GM12873 (cell line): ENCODE data around the gene FOSL1.

ENCODE experiments used
- TF ChIP-seq, protein P1 (sequence below): IDR thresholded peaks from 2 replicates; pipeline ENCODE4 v1.5.1; 2012; ENCODE audit warnings: low read depth, mild to moderate bottlenecking, moderate library complexity, low read length, control low read depth; ENCODE audit not compliant: insufficient read depth; ENCODE audit errors: missing control alignments

FOSL1 gene

DNA sequence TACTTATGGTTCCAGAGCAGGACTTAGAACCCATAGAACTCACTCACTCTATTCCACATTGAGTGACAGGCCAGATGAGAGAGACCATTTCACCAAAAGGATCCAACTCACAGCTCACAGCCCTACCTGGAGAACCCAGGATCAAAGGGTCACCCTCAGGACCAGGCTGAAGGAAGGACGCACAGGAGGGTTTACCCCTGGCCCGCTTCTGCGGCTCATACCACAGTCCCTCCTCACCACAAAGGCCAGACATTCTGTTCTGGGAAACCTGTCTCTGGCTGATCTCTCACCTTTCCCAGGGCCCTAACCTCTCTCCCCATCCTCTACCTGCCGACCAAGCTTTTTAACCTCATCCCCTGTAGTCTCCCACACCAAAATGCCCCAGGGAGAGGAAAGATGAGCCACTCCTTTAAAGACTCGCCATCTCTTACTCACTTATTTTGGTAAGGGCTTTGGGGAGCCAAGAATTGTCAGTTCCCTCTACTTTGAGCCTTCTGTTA is 4.7 kb downstream of the FOSL1 start:
- TF ChIP-seq, protein P1, sequence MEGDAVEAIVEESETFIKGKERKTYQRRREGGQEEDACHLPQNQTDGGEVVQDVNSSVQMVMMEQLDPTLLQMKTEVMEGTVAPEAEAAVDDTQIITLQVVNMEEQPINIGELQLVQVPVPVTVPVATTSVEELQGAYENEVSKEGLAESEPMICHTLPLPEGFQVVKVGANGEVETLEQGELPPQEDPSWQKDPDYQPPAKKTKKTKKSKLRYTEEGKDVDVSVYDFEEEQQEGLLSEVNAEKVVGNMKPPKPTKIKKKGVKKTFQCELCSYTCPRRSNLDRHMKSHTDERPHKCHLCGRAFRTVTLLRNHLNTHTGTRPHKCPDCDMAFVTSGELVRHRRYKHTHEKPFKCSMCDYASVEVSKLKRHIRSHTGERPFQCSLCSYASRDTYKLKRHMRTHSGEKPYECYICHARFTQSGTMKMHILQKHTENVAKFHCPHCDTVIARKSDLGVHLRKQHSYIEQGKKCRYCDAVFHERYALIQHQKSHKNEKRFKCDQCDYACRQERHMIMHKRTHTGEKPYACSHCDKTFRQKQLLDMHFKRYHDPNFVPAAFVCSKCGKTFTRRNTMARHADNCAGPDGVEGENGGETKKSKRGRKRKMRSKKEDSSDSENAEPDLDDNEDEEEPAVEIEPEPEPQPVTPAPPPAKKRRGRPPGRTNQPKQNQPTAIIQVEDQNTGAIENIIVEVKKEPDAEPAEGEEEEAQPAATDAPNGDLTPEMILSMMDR = no peak

DNA sequence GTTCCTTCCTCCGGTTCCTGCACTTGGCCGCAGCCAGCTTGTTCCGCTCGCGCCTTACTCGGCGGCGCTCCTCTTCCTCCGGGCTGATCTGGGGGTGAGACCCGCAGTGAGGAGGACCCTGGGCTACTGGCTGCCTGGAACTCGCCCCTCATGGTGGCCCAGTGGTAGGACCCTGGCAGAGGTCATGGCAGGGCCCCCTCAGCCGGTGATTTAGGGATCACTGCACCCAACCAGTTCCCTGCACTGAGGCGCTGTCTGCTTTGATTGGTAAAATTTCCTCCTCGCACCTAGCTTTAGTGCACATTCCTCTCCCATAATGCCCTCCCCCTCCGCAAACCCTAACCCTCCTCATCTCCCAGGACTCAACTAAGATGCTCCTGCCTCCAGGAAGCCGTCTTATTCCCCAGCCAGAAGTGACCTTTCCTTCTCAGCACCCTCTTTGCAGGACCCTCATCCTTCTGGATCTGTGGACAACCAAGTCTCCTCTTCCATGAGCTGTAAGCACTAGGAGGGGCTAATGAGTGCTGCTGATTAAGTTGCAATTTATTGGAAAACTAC is 6.1 kb downstream of the FOSL1 start:
- TF ChIP-seq, protein P1 = no peak

DNA sequence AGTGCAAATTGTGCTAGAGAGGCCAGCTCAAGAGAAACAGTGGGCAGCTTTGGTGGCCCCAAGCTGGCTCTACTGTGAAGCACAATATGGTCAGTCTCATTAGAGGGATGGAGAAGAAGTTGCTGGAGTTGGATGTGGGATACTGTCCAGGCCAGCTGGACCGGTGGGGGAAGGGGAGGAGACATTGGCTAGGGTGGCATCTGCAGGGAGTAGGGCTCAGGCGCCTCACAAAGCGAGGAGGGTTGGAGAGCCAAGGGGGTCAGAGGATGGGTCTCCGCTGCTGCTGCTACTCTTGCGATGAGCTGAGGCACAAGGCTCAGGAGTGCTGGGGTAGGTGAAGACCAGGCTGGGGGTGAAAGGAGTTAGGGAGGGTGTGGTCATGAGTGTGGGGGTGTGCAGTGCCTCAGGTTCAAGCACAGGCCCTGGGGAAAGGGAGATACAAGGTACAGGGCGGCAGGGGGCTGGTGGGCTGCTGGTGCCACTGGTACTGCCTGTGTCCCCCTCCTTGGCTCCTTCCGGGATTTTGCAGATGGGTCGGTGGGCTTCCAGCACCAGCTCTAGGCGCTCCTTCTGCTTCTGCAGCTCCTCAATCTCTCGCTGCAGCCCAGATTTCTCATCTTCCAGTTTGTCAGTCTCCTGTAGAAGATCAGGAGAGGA is 7.4 kb downstream of the FOSL1 start:
- TF ChIP-seq, protein P1 = no peak

DNA sequence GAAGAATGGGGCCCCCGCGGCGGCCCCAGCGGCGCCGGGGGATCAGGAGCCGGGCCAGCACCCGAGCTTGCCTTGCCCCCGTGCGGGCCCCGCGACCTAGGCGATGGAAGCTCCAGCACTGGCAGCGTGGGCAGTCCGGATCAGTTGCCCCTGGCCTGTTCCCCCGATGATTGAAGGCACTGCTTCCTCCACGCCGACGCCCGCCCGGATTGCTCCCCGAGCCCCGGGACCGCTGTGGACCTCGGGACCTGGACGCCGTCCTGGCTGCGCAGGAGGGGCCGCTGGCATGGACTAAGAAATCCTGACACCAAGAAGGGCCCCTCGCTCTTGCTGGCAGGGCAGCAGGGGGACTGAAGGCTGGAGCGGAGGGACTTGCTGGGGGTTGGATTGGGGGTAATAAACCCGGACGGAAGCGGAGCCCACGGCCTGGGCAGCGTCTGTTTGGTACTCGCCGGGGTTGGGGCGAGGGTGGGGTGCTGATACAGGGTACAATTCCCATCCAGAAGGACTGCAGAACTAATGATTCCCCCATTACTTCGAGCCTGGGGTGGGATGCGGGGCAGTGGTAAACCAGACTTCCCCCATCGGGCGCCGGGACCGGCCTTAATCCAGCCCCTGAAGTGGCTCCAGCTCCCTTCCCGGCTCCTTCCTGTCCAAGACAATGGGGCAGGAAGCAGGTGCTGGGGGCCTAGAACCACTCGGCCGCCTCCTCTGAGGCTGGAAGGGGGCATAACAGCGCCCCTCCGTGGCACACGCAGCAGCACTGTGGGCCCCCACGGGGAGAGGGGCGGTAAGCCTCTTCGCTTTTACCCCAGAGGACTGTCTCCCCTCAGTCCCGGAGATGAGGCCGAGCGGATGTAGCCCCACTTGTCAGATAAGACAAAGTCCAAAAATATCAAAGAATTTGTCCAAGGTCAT is 8.7 kb downstream of the FOSL1 start:
- TF ChIP-seq, protein P1 = peak; percentile 67

DNA sequence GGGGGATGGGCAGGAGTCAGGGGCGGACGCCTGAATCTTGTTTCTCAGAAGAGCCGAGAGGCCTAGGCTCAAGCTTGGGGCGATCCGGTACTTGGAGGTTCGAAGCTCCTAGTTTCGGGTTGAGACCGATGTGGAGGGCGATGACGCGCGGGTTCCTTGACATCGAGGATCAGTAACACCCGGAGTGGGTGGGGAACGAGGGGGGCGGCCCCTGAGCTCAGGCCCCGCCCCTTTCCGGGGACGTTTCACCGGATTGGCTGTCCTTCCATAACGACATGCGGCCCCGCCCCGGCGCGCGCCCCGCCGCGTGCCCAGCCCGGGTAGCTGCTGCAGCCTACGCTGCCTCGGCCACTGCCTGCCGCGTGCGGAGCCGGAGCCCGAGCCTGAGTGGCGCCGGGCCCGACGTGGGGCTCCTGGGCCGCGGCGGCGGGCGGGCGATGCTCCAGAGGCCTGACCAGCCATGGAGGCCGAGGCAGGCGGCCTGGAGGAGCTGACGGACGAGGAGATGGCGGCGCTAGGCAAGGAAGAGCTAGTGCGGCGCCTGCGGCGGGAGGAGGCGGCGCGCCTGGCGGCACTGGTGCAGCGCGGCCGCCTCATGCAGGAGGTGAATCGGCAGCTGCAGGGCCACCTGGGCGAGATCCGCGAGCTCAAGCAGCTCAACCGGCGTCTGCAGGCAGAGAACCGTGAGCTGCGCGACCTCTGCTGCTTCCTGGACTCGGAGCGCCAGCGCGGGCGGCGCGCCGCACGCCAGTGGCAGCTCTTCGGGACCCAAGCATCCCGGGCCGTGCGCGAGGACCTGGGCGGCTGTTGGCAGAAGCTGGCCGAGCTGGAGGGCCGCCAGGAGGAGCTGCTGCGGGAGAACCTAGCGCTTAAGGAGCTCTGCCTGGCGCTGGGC is 9.6 kb downstream of the FOSL1 start, which contains the start of gene CCDC85B:
Gene CCDC85B (plus strand): TSS at position 350 of the 895 bp plus-strand sequence. CDS start 111 bp downstream, at position 461.
- TF ChIP-seq, protein P1 = no peak

DNA sequence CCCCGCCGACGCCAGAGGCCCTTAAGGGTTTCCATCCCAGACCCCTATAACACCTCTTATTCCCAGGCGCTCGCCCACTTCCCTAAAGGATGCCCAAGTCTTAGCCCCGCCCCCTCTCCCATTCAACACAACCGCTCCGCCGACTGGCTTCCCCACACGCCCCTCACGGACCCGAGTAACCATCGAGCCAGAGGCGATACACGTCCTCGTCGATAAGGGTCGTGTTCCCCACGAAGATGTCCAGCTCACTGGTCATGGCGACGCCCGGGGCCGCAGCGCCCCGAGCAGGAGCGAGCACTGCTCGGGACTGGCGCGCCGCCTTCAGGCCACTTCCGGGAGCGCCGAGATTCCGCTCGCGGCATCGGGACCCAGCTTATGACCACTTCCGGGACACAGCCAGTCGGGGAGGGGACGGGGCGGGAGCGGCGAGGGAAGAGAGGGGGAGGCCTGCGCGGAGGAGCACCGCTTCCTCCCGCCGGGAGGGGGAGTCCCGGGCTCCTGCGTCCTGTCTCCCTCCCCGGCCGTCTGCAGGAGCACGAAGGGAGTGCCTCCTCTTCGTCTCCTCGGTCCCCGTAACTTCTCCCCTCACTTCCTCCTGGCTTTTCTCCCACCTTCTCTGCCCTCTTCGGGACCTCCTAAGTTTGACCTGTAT is 11.9 kb downstream of the FOSL1 start, which contains the start of gene FIBP:
Gene FIBP (minus strand): TSS at position 309 of the 652 bp plus-strand sequence. CDS start 53 bp downstream, at position 256.
- TF ChIP-seq, protein P1 = peak; percentile 79
